ENCODE results near the gene UBE2Q1.

The UBE2Q1 gene

GRCh38 chr1:154557939-154558719, at the start of gene UBE2Q1:
UBE2Q1 (minus strand) TSS chr1:154558662; CDS start chr1:154558553, 109 bp downstream.
- DNase-seq (ENCODE audit: low read depth in 2 of 2), result peak in 1 of 2 donors; percentile 6

GRCh38 chr1:154607609-154608396, 49.3 kb upstream of the UBE2Q1 start, which contains the start of gene ADAR:
ADAR (minus strand) TSS chr1:154608186; CDS start chr1:154608006, 180 bp downstream.
- peak; percentile 71 to 74 for DNase-seq (ENCODE audit: low read depth in 2 of 2)

DNA sequence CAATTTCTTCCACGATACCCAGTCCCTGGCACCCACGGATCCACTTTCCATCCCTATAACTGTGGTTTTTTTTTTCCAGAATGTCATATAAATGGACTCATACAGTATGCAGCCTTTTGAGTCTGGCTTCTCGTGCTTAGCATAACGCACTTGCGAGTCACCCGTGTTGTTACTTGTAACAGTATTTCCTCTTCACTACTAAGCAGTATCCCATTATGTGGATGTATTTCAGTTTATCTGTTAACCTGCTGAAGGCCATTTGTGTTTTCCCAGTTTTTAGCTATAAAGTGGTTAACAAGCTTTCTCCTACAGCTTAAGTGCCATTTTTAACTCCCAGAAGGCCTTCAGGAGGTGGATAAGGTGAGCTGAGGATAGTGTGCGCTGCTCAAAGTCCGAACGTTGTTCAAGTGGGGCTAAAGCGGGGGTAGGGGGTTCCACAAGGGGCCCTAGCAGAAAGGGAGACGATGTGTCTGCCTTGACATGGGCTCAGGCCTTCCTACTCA, 48.7 kb upstream of the UBE2Q1 start:
- no peak for DNase-seq (ENCODE audit: low read depth in 2 of 2)

DNA sequence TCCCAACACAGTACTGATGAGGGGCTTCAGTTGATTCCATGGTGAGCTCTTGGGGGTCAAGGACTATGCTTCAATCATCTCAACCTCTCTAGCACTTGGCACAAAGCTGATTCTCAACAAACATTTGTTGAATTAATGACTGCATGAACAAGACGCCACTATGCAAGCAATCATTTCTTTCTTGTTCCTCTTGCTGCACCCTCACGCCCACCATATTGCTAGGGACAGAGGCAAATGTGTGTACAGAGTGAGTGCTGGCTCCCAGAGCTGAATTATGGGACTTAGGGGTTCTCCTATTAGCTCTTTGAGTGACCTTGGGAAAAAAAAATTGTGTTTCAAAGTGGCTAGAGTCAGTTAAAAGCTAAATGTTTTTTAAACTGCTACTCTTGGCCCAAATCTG, 47.1 kb upstream of the UBE2Q1 start:
- DNase-seq (ENCODE audit: low read depth in 2 of 2), result no peak

DNA sequence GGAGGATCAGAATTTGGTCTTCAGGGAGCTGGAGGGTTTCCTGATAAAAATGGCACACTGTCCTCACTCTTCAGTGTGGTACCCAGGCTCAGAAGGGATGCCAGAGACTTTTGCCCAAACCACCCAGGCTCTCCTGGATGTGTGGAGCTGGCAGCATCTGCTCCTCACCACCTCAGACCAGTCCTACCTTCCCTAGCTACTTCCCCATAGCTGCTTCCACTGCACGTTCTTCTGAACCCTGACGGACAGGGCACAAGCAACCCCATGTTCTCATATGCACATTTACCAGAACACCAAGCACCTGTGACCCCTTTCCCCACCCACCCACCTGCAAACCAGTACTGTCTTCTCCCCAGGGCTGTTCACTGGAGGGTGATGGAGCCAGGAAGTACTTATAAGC, 44.9 kb upstream of the UBE2Q1 start:
- no peak for DNase-seq (ENCODE audit: low read depth in 2 of 2)

- no peak for DNase-seq (ENCODE audit: low read depth in 2 of 2)
These were observed 41.2 kb upstream of the UBE2Q1 start for GRCh38 chr1:154599658-154600057.

GRCh38 chr1:154598871-154599635, 40.6 kb upstream of the UBE2Q1 start:
- no peak for DNase-seq (ENCODE audit: low read depth in 2 of 2)

GRCh38 chr1:154595621-154596020, 37.2 kb upstream of the UBE2Q1 start:
- DNase-seq (ENCODE audit: low read depth in 2 of 2), result no peak

DNA sequence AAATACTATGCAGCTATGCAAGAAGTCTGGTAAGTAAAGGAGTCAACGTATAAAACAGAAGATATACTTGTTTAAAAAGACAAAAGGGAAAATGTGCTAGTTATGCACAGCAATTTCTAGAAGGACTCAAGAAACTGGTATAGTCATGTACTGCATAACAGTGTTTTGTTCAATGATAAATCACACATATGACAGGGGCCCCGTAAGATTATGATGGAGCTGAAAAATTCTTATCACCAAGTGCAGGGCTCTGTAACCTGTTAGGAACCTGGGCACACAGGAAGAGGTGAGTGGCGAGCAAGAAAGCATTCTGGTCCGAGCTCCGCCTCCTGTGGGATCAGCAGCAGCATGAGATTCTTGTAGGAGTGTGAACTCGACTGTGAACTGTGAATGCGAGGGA, 36.3 kb upstream of the UBE2Q1 start:
- DNase-seq (ENCODE audit: low read depth in 2 of 2), result no peak

DNA sequence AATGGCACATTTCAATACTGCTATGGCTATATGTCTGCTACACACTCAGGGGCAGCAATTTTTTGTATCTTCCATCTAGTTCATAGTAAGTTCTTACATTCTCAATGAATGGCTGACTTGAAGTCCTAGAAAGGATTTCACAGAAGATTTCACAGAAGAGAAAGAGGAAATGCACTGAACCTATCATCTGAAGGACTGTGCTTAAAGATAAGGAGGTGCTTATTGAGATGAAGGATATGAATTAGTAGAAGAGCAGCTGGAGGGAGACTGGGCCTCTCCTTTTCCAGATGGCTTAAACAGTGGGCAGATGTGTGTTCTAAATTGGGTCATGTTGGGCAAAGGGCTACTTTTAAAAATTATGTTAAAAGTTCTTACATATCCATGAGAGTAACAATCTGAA, 34.9 kb upstream of the UBE2Q1 start:
- no peak for DNase-seq (ENCODE audit: low read depth in 2 of 2)

GRCh38 chr1:154591206-154591605, 32.7 kb upstream of the UBE2Q1 start:
- no peak for DNase-seq (ENCODE audit: low read depth in 2 of 2)

DNA sequence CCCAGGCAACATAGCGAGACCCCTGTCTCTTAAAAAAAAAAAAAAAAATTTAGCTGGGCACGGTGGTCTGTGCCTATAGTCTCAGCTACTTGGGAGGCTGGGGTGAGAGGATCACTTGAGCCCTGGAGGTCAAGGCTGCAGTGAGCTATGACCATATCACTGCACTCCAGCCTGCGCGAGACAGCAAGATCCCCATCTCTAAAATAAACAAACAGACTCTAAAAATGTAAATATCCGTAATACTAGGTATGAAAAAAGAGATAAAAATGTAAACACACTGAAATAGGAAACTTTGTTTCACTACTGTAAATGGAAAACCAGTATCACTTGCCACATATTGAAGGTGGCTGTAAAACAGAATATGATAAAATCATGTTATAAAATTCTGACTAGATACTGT, 32.3 kb upstream of the UBE2Q1 start:
- DNase-seq (ENCODE audit: low read depth in 2 of 2), result no peak

DNA sequence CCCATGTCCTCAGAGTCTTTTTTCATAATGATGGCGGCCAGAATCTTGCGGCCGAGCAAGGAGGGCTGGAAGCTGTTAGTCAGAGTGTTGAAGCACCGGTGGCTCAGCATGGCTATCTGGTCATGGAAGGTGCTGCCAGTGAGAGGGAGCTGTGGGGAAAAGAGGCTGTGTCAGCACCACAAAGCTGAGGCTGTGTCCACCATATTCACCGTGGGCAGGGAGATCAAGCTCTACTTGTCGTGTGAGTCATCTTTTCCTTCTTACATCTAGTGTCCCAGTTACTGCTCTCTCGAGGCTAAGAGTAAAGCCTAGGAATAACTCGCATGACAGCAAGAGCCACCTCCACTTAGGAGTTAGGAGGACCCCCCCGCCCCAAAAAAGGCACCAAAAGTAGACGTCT, 31.3 kb upstream of the UBE2Q1 start:
- no peak for DNase-seq (ENCODE audit: low read depth in 2 of 2)

GRCh38 chr1:154586641-154587040, 28.2 kb upstream of the UBE2Q1 start:
- no peak for DNase-seq (ENCODE audit: low read depth in 2 of 2)

GRCh38 chr1:154586231-154586630, 27.8 kb upstream of the UBE2Q1 start:
- no peak for DNase-seq (ENCODE audit: low read depth in 2 of 2)

DNA sequence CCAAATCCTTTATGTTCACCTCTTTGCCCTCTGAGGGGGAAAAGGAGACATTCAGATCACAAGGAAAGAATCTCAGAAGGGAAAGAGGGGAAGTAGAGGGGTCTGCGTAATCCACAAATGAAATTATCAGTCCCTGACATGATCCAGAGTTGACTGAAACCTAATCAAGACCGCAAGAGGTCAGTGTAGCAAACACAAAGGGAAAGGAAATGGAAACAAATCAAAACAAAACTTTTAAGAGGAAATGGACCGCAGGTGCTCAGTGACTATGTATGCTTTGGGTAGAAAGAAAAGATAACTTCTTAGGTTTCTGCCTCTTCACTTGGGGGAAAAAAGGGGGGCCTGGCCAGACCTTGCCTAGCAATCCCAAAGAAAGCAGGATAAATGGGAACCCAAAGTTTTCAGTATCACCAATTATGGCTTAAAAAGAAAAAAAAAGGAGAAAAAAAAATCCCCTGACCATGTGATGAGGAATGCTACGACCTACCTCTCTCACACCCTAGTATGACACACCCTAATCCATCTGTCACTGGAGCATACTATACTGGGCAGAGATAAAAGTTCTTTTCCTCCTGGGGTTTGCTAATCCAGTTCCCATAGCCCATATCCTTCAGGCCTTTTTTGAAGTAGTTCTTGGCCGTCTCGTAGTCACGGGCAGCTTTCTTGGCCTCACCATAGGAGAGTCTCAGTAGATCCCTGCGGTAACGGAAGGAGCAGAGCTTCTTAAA, 26.0 kb upstream of the UBE2Q1 start:
- no peak for DNase-seq (ENCODE audit: low read depth in 2 of 2)

DNA sequence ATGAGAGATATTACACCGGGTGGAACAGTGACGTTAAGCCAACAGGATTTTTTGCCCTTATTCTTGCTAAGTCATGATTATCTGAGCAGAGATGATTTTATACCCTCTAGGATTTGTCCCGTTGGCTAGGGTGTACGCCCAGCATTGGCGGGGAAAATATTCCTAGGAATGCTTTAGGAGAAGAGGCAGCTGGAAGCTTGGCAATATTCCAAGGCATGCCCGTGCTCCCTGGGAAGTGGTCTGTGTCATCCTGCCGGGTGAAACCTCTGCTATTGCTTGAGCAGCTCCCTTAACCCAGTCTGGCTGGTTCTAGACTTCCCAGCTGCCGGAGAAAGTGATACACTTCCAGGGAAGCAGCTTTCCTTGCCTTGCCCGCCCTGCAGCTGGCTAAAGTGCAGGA, 25.3 kb upstream of the UBE2Q1 start:
- no peak for DNase-seq (ENCODE audit: low read depth in 2 of 2)

GRCh38 chr1:154582885-154583284, 24.4 kb upstream of the UBE2Q1 start:
- no peak for DNase-seq (ENCODE audit: low read depth in 2 of 2)

GRCh38 chr1:154581766-154582165, 23.3 kb upstream of the UBE2Q1 start:
- DNase-seq (ENCODE audit: low read depth in 2 of 2), result no peak

- no peak for DNase-seq (ENCODE audit: low read depth in 2 of 2)
These were observed 20.9 kb upstream of the UBE2Q1 start for GRCh38 chr1:154579374-154579773.

DNA sequence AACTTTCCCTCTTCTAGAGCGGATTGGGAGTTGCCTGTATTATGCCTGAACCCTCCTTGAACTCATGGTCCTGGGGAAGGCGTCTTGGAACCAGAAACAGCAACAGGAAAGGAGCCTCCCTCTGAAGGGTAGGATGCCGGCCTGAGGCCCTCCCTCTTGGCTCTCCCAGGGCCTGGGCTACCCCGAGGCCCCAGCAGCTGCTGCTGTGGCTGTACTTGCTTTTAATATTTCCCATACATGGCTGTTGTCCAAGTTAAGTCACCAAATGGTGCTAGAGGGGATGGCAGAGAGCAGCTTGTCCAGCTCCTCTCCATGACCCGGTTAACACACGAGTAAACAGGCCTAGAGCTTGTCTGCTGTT, 19.6 kb upstream of the UBE2Q1 start:
- no peak for DNase-seq (ENCODE audit: low read depth in 2 of 2)

Data from stimulated activated CD4-positive, alpha-beta T cell treated with anti-CD3 and anti-CD28 coated beads, Interleukin-1b, Interleukin-23, amount 100 ng/mL, for 1 hour (primary cell).